HG02943 (cell line): ENCODE measurements around the gene SEC11A.

Experiments used
- ATAC-seq: cut with Tn5 transposase; IDR thresholded peaks from one replicate; pipeline ENCODE4 v1.9.1; 2021; ENCODE audit warnings: mild to moderate bottlenecking, low read depth, moderate library complexity; ENCODE audit not compliant: unreplicated experiment

Gene SEC11A

GRCh38 chr15:84740691-84741090 lies 24.8 kb upstream of the SEC11A start:
- ATAC-seq = no peak

- no peak for ATAC-seq
Observed at GRCh38 chr15:84737005-84737404, 21.1 kb upstream of the SEC11A start.

- ATAC-seq = peak; percentile 46
Observed at GRCh38 chr15:84736375-84736774, 20.4 kb upstream of the SEC11A start.

- peak; percentile 39 for ATAC-seq
Observed at GRCh38 chr15:84735480-84736061, 19.6 kb upstream of the SEC11A start.

- peak; percentile 60 for ATAC-seq
Observed at GRCh38 chr15:84734794-84735479, 19.0 kb upstream of the SEC11A start.

- no peak for ATAC-seq
Observed at GRCh38 chr15:84731774-84732173, 15.8 kb upstream of the SEC11A start.

GRCh38 chr15:84727429-84727828 lies 11.5 kb upstream of the SEC11A start:
- no peak for ATAC-seq

- ATAC-seq = no peak
Observed at GRCh38 chr15:84725001-84725491, 9.1 kb upstream of the SEC11A start.

GRCh38 chr15:84722628-84723027 lies 6.7 kb upstream of the SEC11A start:
- ATAC-seq = no peak

- ATAC-seq = no peak
Observed at GRCh38 chr15:84721371-84721770, 5.4 kb upstream of the SEC11A start.

- ATAC-seq = no peak
Observed at GRCh38 chr15:84715441-84716035, 401 bp downstream of the SEC11A start.

- no peak for ATAC-seq
Observed at GRCh38 chr15:84714821-84715220, 1.1 kb downstream of the SEC11A start.

GRCh38 chr15:84714372-84714771 lies 1.6 kb downstream of the SEC11A start:
- ATAC-seq = no peak

- ATAC-seq = no peak
Observed at GRCh38 chr15:84703808-84704207, 12.1 kb downstream of the SEC11A start.

- no peak for ATAC-seq
Observed at GRCh38 chr15:84702961-84703482, 12.9 kb downstream of the SEC11A start.

- no peak for ATAC-seq
Observed at GRCh38 chr15:84699538-84700191, 16.3 kb downstream of the SEC11A start.

GRCh38 chr15:84697236-84697990 lies 18.5 kb downstream of the SEC11A start:
- no peak for ATAC-seq

GRCh38 chr15:84696757-84697156 lies 19.2 kb downstream of the SEC11A start:
- ATAC-seq = no peak

GRCh38 chr15:84690342-84690741 lies 25.6 kb downstream of the SEC11A start:
- no peak for ATAC-seq

GRCh38 chr15:84689858-84690257 lies 26.1 kb downstream of the SEC11A start:
- no peak for ATAC-seq
